SH-SY5Y (cell line): ENCODE data around the gene ITPKC.

Source experiments
- GATA2 ChIP-seq: IDR thresholded peaks from 2 replicates; pipeline ENCODE4 v1.6.1; 2011; ENCODE audit warnings: mild to moderate bottlenecking, low read depth, low read length
- GATA3 ChIP-seq: IDR thresholded peaks from 2 replicates; pipeline ENCODE4 v1.6.1; 2011; ENCODE audit warnings: low read depth, mild to moderate bottlenecking, low read length, moderate library complexity

GRCh38 chr19:40685016-40685526 is 31.8 kb upstream of the ITPKC start:
- no peak for TF ChIP-seq GATA2
- no peak for TF ChIP-seq GATA3
